Duodenal mucosa (tissue), 2 donors: ENCODE measurements around the gene GAL3ST2.
A peak's percentile ranks its signal among the peaks of the same experiment; 100 is the strongest.
"Not testable (repeated sequence)": the region's sequence is repeated elsewhere in the genome, so short reads cannot be mapped to it uniquely, and the experiment has no call there.

Experiments
- H3K27ac ChIP-seq: one replicate; pipeline ENCODE4 v1.7.0; 2013; ENCODE audit warnings: low read depth, low read length
- H3K27me3 ChIP-seq, 2 donors: one replicate each; pipeline ENCODE4 v1.7.0; 2013; ENCODE audit warnings: low read length in 2 of 2, control low read depth in 1 of 2; ENCODE audit not compliant: insufficient read depth in 2 of 2, control insufficient read depth in 1 of 2
- H3K36me3 ChIP-seq, 2 donors: one replicate each; pipeline ENCODE4 v1.7.0; 2013; ENCODE audit warnings: low read length in 2 of 2, control low read depth in 1 of 2; ENCODE audit not compliant: insufficient read depth in 2 of 2, control insufficient read depth in 1 of 2
- H3K4me1 ChIP-seq, 2 donors: one replicate each; pipeline ENCODE4 v1.7.0; 2013; ENCODE audit warnings: low read length in 2 of 2, control low read depth in 1 of 2; ENCODE audit not compliant: insufficient read depth in 2 of 2, control insufficient read depth in 1 of 2
- H3K4me3 ChIP-seq, 2 donors: one replicate each; pipeline ENCODE4 v1.7.0; 2013; ENCODE audit warnings: low read length in 2 of 2, low read depth in 1 of 2
- H3K9ac ChIP-seq, 2 donors: one replicate each; pipeline ENCODE4 v1.7.0; 2013; ENCODE audit warnings: low read length in 2 of 2, low read depth in 1 of 2
- H3K9me3 ChIP-seq, 2 donors: one replicate each; pipeline ENCODE4 v1.7.0; 2013; ENCODE audit warnings: low read length in 2 of 2, control low read depth in 1 of 2; ENCODE audit not compliant: control insufficient read depth in 1 of 2

GAL3ST2 gene

GRCh38 chr2:241800198-241800903, 23.7 kb downstream of the GAL3ST2 start:
- H3K4me3 ChIP-seq, H3K9ac ChIP-seq, H3K27ac ChIP-seq, H3K9me3 ChIP-seq, H3K36me3 ChIP-seq: not testable (repeated sequence)
- Histone ChIP-seq H3K4me1 (peaks cover 0 to 20% of the 10 kb centered on the region in 2 donors), H3K27me3 (peaks cover 11 to 20% of the 10 kb centered on the region in 2 donors)

GRCh38 chr2:241801611-241802420, 25.2 kb downstream of the GAL3ST2 start:
- H3K4me3 ChIP-seq, result no peak overlapping the region

GRCh38 chr2:241802421-241803318, 26.0 kb downstream of the GAL3ST2 start:
- H3K4me1 ChIP-seq, result peaks cover 0 to 20% of the 10 kb centered on the region in 2 donors
- no peaks in the 10 kb centered on the region for H3K36me3 ChIP-seq
- peaks cover 11 to 20% of the 10 kb centered on the region in 2 donors for H3K27me3 ChIP-seq
- no peak overlapping the region for H3K9ac ChIP-seq
- no peak overlapping the region for H3K27ac ChIP-seq
- H3K9me3 ChIP-seq, result no peaks in the 10 kb centered on the region
- H3K4me3 ChIP-seq, result peak overlapping the region; percentile 57 to 68

More at GRCh38 chr2:241801611-241802420, 25.2 kb downstream of the GAL3ST2 start:
- H3K9ac ChIP-seq, result no peak overlapping the region
- peaks cover 0 to 20% of the 10 kb centered on the region in 2 donors for H3K4me1 ChIP-seq
- no peaks in the 10 kb centered on the region for H3K36me3 ChIP-seq
- H3K27me3 ChIP-seq, result peaks cover 11 to 20% of the 10 kb centered on the region in 2 donors
- H3K9me3 ChIP-seq, result no peaks in the 10 kb centered on the region
- no peak overlapping the region for H3K27ac ChIP-seq

GRCh38 chr2:241803387-241804325, 27.0 kb downstream of the GAL3ST2 start:
- Histone ChIP-seq H3K27ac (no peak overlapping the region), H3K9me3 (no peaks in the 10 kb centered on the region), H3K36me3 (no peaks in the 10 kb centered on the region), H3K4me1 (peaks cover 3 to 24% of the 10 kb centered on the region in 2 donors), H3K27me3 (peaks cover 11 to 20% of the 10 kb centered on the region in 2 donors), H3K4me3 (peak overlapping the region; percentile 57 to 68), H3K9ac (no peak overlapping the region)

- Histone ChIP-seq H3K36me3 (no peaks in the 10 kb centered on the region), H3K4me1 (peaks cover 9 to 31% of the 10 kb centered on the region in 2 donors), H3K4me3 (peak overlapping the region; percentile 6 to 68), H3K27ac (no peak overlapping the region), H3K9me3 (no peaks in the 10 kb centered on the region), H3K9ac (no peak overlapping the region), H3K27me3 (peaks cover 11 to 20% of the 10 kb centered on the region in 2 donors)
Measured at GRCh38 chr2:241804326-241805229, 28.0 kb downstream of the GAL3ST2 start.

GRCh38 chr2:241806217-241806616, 29.6 kb downstream of the GAL3ST2 start:
- peaks cover 11 to 20% of the 10 kb centered on the region in 2 donors for H3K27me3 ChIP-seq
- H3K4me1 ChIP-seq, result peaks cover 11 to 33% of the 10 kb centered on the region in 2 donors
- H3K9ac ChIP-seq, H3K9me3 ChIP-seq, H3K36me3 ChIP-seq, H3K27ac ChIP-seq, H3K4me3 ChIP-seq: not testable (repeated sequence)

- Histone ChIP-seq H3K9me3 (no peaks in the 10 kb centered on the region), H3K4me3 (no peak overlapping the region), H3K4me1 (peaks cover 11 to 28% of the 10 kb centered on the region in 2 donors), H3K9ac (no peak overlapping the region), H3K36me3 (no peaks in the 10 kb centered on the region), H3K27ac (no peak overlapping the region), H3K27me3 (peaks cover 9 to 13% of the 10 kb centered on the region in 2 donors)
Measured at GRCh38 chr2:241808051-241808720, 31.6 kb downstream of the GAL3ST2 start.

- Histone ChIP-seq H3K4me3 (peak within 1 kb of the TSS; percentile 61 to 65), H3K36me3 (no peaks in the 10 kb centered on the region), H3K27me3 (peaks cover 6 to 10% of the 10 kb centered on the region in 2 donors), H3K9ac (peak within 1 kb of the TSS; percentile 64 to 68), H3K27ac (no peak within 1 kb of the TSS), H3K9me3 (no peaks in the 10 kb centered on the region), H3K4me1 (peaks cover 11 to 23% of the 10 kb centered on the region in 2 donors)
Measured at GRCh38 chr2:241808721-241809382, 32.2 kb downstream of the GAL3ST2 start, which contains the start of gene NEU4. NEU4 (plus strand) TSS chr2:241809193; CDS start chr2:241814485, 5,292 bp downstream.
